Prostate gland (tissue), 2 donors: ENCODE data around the gene POLD2.

Experiments used
- CTCF ChIP-seq, 4 experiments: fragments of 200-600 bp in 2 of 4; fragments of 450-650 bp in 2 of 4; sonication (generic) in 2 of 4; IDR thresholded peaks; 1 replicate in 3 of 4; 2 replicates in 1 of 4; pipeline ENCODE4 v1.5.1; 2016 to 2019; ENCODE audit warnings: antibody characterized with exemption in 4 of 4, mild to moderate bottlenecking in 2 of 4, moderate library complexity in 2 of 4
- POLR2AphosphoS5 ChIP-seq: sonication (generic); formaldehyde crosslinking; IDR thresholded peaks from one replicate; pipeline ENCODE4 v1.6.1; 2017; ENCODE audit warnings: antibody characterized with exemption

- TF ChIP-seq CTCF (IDR thresholded peaks at IDR 0.05) (no peak), POLR2AphosphoS5 (peak; percentile 55)
Observed at GRCh38 chr7:44075296-44076075, 47.9 kb downstream of the POLD2 start.
